Natural killer cell (primary cell): ENCODE data around the gene OR5M8. TPM values are rescaled to one million over a fixed set of nuclear protein-coding genes. Genes with fewer than 3 reads are reported as not detected.

Experiments
- ATAC-seq, 3 donors: fragments of 150-1000 bp in 2 of 3; fragments of 200-7000 bp in 1 of 3; cut with Tn5 transposase; 1 replicate in 1 of 3; 2 replicates in 2 of 3; pipeline ENCODE4 v1.10.0; 2021; ENCODE audit warnings: mild to moderate bottlenecking in 2 of 3, moderate library complexity in 2 of 3
- DNase-seq, 2 donors: peaks; one replicate each; pipeline versions ENCODE4 v3.0.0 to v3.0.0-alpha.2; 2013 to 2021; ENCODE audit warnings: mixed read lengths in 1 of 2
- H3K27ac ChIP-seq: one replicate; pipeline ENCODE4 v1.5.1; 2013; ENCODE audit warnings: mild to moderate bottlenecking, low read length
- H3K27me3 ChIP-seq: one replicate; pipeline ENCODE4 v1.6.1; 2013; ENCODE audit warnings: low read length; ENCODE audit not compliant: control insufficient read depth, insufficient read depth
- H3K36me3 ChIP-seq: one replicate; pipeline ENCODE4 v1.6.1; 2013; ENCODE audit warnings: low read length; ENCODE audit not compliant: control insufficient read depth, insufficient read depth
- H3K4me1 ChIP-seq: one replicate; pipeline ENCODE4 v1.6.1; 2013; ENCODE audit warnings: low read length; ENCODE audit not compliant: control insufficient read depth, insufficient read depth
- H3K4me3 ChIP-seq: one replicate; pipeline ENCODE4 v1.5.1; 2013; ENCODE audit warnings: low read length
- H3K9me3 ChIP-seq: one replicate; pipeline ENCODE4 v1.6.1; 2013; ENCODE audit warnings: low read length; ENCODE audit not compliant: control insufficient read depth, insufficient read depth
- H3K27ac Mint-ChIP-seq, 2 donors: one replicate each; pipeline ENCODE4 v1.8.0; 2022; ENCODE audit warnings: mild to moderate bottlenecking in 2 of 2, mixed read lengths in 2 of 2, moderate library complexity in 1 of 2
- H3K27me3 Mint-ChIP-seq, 2 donors: one replicate each; pipeline ENCODE4 v1.8.0; 2022; ENCODE audit warnings: low read depth in 2 of 2, mixed read lengths in 2 of 2
- H3K36me3 Mint-ChIP-seq: one replicate; pipeline ENCODE4 v1.8.0; 2022; ENCODE audit warnings: mixed read lengths
- H3K4me1 Mint-ChIP-seq, 2 donors: one replicate each; pipeline ENCODE4 v1.8.0; 2022; ENCODE audit warnings: mixed read lengths in 2 of 2
- H3K4me3 Mint-ChIP-seq: one replicate; pipeline ENCODE4 v1.8.0; 2022; ENCODE audit warnings: mild to moderate bottlenecking, moderate library complexity, mixed read lengths
- H3K9me3 Mint-ChIP-seq, 2 donors: one replicate each; pipeline ENCODE4 v1.8.0; 2022; ENCODE audit warnings: mixed read lengths in 2 of 2
- WGBS: methylation state at CpG from one replicate; pipeline ENCODE4 v1.1.7; 2013; ENCODE audit warnings: missing lambda C conversion rate; ENCODE audit not compliant: insufficient coverage; 5-methylcytosine and 5-hydroxymethylcytosine counted together
- intact Hi-C: fragments of 100-400 bp; cut with micrococcal nuclease; formaldehyde crosslinking; loops from one replicate; pipeline ENCODE4 v1.14.2; 2022
- total RNA-seq, 4 donors: library from RNA; stranded (reverse); fragments of 120-200 nt in 1 of 4; gene quantifications; one replicate each; pipeline versions ENCODE4 v1.2.3 to v1.2.4, GENCODE V29; 2013 to 2022
- TF ChIP-seq, protein P1 (sequence below): fragments of 200-600 bp; IDR thresholded peaks from one replicate; pipeline ENCODE4 v1.8.0; 2022; ENCODE audit warnings: antibody characterized with exemption

OR5M8 gene
- total RNA-seq, 3 donors from 2014 or later (not counting 1 experiment from before 2014, with no cell fraction given), result not detected

DNA sequence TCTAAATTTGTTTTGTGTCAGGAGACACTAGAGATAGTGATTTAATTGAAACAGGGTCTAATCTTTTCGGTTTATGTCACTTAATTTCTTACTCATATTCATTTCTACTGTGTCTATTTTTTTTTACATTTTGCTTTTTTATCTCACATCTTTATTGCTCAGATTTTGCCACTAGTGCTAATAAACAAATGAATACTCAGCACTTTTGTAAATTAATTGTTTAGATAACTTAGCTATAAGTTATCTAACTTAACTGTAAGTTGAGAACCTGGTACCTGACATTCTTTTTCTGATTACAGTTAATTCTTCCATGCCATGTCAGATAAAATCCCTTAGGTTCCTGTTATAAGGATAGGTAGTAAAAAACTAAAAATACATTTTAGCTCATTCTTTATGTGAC is 22.1 kb upstream of the OR5M8 start:
- Histone ChIP-seq H3K9me3 (peaks cover 3% of the 10 kb centered on the region), H3K36me3 (no peaks in the 10 kb centered on the region), H3K27ac (no peak overlapping the region), H3K27me3 (no peaks in the 10 kb centered on the region), H3K4me3 (no peak overlapping the region), H3K4me1 (no peaks in the 10 kb centered on the region)
- TF ChIP-seq, protein P1, sequence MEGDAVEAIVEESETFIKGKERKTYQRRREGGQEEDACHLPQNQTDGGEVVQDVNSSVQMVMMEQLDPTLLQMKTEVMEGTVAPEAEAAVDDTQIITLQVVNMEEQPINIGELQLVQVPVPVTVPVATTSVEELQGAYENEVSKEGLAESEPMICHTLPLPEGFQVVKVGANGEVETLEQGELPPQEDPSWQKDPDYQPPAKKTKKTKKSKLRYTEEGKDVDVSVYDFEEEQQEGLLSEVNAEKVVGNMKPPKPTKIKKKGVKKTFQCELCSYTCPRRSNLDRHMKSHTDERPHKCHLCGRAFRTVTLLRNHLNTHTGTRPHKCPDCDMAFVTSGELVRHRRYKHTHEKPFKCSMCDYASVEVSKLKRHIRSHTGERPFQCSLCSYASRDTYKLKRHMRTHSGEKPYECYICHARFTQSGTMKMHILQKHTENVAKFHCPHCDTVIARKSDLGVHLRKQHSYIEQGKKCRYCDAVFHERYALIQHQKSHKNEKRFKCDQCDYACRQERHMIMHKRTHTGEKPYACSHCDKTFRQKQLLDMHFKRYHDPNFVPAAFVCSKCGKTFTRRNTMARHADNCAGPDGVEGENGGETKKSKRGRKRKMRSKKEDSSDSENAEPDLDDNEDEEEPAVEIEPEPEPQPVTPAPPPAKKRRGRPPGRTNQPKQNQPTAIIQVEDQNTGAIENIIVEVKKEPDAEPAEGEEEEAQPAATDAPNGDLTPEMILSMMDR, result no peak
- Mint-ChIP-seq H3K36me3 (peaks cover 7% of the 10 kb centered on the region), H3K27me3 (no peaks in the 10 kb centered on the region), H3K4me3 (no peak overlapping the region), H3K27ac (no peak overlapping the region), H3K9me3 (peaks cover 17 to 36% of the 10 kb centered on the region in 2 donors), H3K4me1 (no peaks in the 10 kb centered on the region)
- 100% methylated on average over 1 of the region's 1 CpG for WGBS
- intact Hi-C loops, result no loop called here
- no peak for ATAC-seq
- DNase-seq, result no peak

DNA sequence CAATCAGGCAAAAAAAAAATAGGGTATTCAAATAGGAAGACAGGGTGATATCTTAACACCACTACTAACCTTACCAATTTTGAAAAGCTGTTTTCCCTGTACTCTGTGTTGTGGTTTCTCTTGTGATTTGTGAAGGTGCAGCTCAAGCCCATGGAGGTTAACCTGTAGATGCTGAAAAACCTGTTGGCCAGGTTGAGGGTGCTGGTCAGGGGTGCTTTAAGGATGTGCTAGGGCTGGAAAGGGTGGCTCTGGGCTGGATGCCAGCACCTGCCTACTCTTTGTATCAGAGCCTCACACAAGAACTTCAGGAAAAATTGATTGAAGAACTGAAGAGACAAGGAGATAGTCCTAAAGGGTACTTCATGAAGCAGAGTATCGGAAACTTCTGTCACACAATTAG is 18.3 kb upstream of the OR5M8 start:
- Histone ChIP-seq H3K9me3 (no peaks in the 10 kb centered on the region), H3K27me3 (no peaks in the 10 kb centered on the region), H3K4me3 (no peak overlapping the region), H3K27ac (no peak overlapping the region), H3K4me1 (no peaks in the 10 kb centered on the region), H3K36me3 (no peaks in the 10 kb centered on the region)
- no peaks in the 10 kb centered on the region for H3K27me3 Mint-ChIP-seq
- TF ChIP-seq, protein P1, result no peak
- WGBS, result 83% methylated on average over 1 of the region's 1 CpG
- H3K4me3 Mint-ChIP-seq, result no peak overlapping the region
- H3K36me3 Mint-ChIP-seq, result peaks cover 15% of the 10 kb centered on the region
- ATAC-seq (no peak), DNase-seq (no peak)
- H3K9me3 Mint-ChIP-seq, result peaks cover 11 to 27% of the 10 kb centered on the region in 2 donors
- H3K4me1 Mint-ChIP-seq, result no peaks in the 10 kb centered on the region
- H3K27ac Mint-ChIP-seq, result no peak overlapping the region
- intact Hi-C loops, result no loop called here

DNA sequence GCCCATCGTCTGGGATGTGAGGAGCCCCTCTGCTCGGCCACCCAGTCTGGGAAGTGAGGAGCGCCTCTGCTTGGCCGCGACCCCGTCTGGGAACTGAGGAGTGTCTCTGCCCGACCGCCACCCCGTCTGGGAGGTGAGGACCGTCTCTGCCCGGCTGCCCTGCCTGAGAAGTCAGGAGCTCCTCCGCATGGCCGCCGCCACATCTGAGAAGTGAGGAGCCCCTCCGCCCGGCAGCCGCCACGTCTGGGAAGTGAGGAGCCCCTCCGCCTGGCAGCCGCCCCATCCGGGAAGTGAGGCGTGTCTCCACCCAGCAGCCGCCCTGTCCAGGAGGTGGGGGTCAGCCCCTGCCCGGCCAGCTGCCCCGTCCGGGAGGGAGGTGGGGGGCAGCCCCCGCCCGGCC is 5.8 kb upstream of the OR5M8 start:
- Mint-ChIP-seq H3K9me3 (peaks cover 9 to 25% of the 10 kb centered on the region in 2 donors), H3K4me3 (no peak overlapping the region), H3K27me3 (no peaks in the 10 kb centered on the region), H3K4me1 (no peaks in the 10 kb centered on the region), H3K36me3 (peaks cover 7% of the 10 kb centered on the region), H3K27ac (no peak overlapping the region)
- TF ChIP-seq, protein P1, result no peak
- no peaks in the 10 kb centered on the region for H3K27me3 ChIP-seq
- ATAC-seq, result no peak
- no peak overlapping the region for H3K4me3 ChIP-seq
- 93% methylated on average over 28 of the region's 28 CpGs for WGBS
- intact Hi-C loops, result no loop called here
- no peak for DNase-seq
- H3K36me3 ChIP-seq, result no peaks in the 10 kb centered on the region
- peaks cover 12% of the 10 kb centered on the region for H3K9me3 ChIP-seq
- H3K4me1 ChIP-seq, result no peaks in the 10 kb centered on the region
- H3K27ac ChIP-seq, result no peak overlapping the region

DNA sequence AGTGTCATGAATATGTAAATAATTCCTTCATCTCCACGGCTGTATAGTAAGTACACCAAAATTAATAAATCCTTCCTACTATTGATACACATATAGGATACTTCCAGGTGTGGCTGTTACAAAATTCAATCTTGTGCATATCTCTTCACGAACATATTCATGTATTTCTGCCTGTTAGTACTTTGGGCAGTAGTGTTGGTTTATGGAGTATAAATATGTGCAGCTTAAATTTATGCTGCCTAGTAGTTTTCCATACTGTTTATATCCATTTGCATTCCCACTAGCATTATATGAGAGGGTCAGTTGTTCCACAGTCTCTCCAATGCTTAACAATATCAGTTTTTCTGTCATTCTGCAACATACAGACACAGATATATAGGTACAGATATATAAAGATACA is 3.9 kb upstream of the OR5M8 start:
- no peaks in the 10 kb centered on the region for H3K4me1 ChIP-seq
- Mint-ChIP-seq H3K4me3 (no peak overlapping the region), H3K9me3 (peaks cover 13 to 22% of the 10 kb centered on the region in 2 donors), H3K27me3 (no peaks in the 10 kb centered on the region), H3K4me1 (no peaks in the 10 kb centered on the region), H3K27ac (no peak overlapping the region), H3K36me3 (peaks cover 7% of the 10 kb centered on the region)
- H3K27me3 ChIP-seq, result no peaks in the 10 kb centered on the region
- H3K9me3 ChIP-seq, result peaks cover 13% of the 10 kb centered on the region
- no peak overlapping the region for H3K27ac ChIP-seq
- intact Hi-C loops, result no loop called here
- WGBS, result no CpG with 5 or more reads among the region's 2 CpGs
- no peak overlapping the region for H3K4me3 ChIP-seq
- no peak for ATAC-seq
- TF ChIP-seq, protein P1, result no peak
- no peaks in the 10 kb centered on the region for H3K36me3 ChIP-seq
- no peak for DNase-seq
